K562 (cell line): ENCODE results near the gene PRKAR1B. TPM values are rescaled to one million over a fixed set of nuclear protein-coding genes. Genes with fewer than 3 reads are reported as not detected.

ENCODE experiments used
- BRD9 ChIP-seq: fragments of 450-650 bp; IDR thresholded peaks from 2 replicates; pipeline ENCODE4 v1.6.1; 2018; ENCODE audit warnings: low read depth; ENCODE audit not compliant: partially characterized antibody
- CCAR2 ChIP-seq: fragments of 200-400 bp; formaldehyde crosslinking; IDR thresholded peaks from 2 replicates; pipeline ENCODE4 v1.6.1; 2017; ENCODE audit warnings: mild to moderate bottlenecking, low read depth, low read length
- CHD1 ChIP-seq: fragments of 200-600 bp; sonication (generic); IDR thresholded peaks from one replicate; pipeline ENCODE4 v1.6.1; 2012; ENCODE audit warnings: mild to moderate bottlenecking, moderate library complexity, low read length, inconsistent platforms
- DEAF1 ChIP-seq: fragments of 450-650 bp; formaldehyde crosslinking; IDR thresholded peaks from 2 replicates; pipeline ENCODE4 v1.4.0; 2020; ENCODE audit warnings: mild to moderate bottlenecking, moderate library complexity
- EHMT2 ChIP-seq: fragments of 450-650 bp; IDR thresholded peaks from 2 replicates; pipeline ENCODE4 v1.6.1; 2018; ENCODE audit warnings: antibody characterized with exemption
- FOXA1 ChIP-seq: fragments of 450-650 bp; IDR thresholded peaks from 2 replicates; pipeline ENCODE4 v1.6.1; 2016; ENCODE audit warnings: mild to moderate bottlenecking, borderline replicate concordance
- FOXJ3 ChIP-seq: sonication (generic); formaldehyde crosslinking; IDR thresholded peaks from 2 replicates; pipeline ENCODE4 v1.4.0; 2020; ENCODE audit warnings: mild to moderate bottlenecking, missing genetic modification reagents
- GTF2E2 ChIP-seq: fragments of 200-800 bp; sonication (Bioruptor generic); IDR thresholded peaks from 2 replicates; pipeline ENCODE4 v1.6.1; 2016; ENCODE audit warnings: missing genetic modification characterization, missing compliant biosample characterization
- KLF1 ChIP-seq: fragments of 450-650 bp; IDR thresholded peaks from 2 replicates; pipeline ENCODE4 v1.6.1; 2016; ENCODE audit warnings: missing genetic modification characterization, missing compliant biosample characterization
- LEF1 ChIP-seq: fragments of 450-650 bp; IDR thresholded peaks from 2 replicates; pipeline ENCODE4 v1.6.1; 2016; ENCODE audit warnings: mild to moderate bottlenecking
- MAFK ChIP-seq: IDR thresholded peaks from 2 replicates; pipeline ENCODE4 v1.6.1; 2011; ENCODE audit warnings: low read length, improper control_type of control experiment
- MCM5 ChIP-seq: fragments of 450-650 bp; IDR thresholded peaks from 2 replicates; pipeline ENCODE4 v1.6.1; 2016; ENCODE audit warnings: low read depth
- MEF2A ChIP-seq: IDR thresholded peaks from 2 replicates; pipeline ENCODE4 v1.6.1; 2011; ENCODE audit warnings: low read depth, mild to moderate bottlenecking, low read length, moderate library complexity; ENCODE audit not compliant: control insufficient read depth
- NCOA2 ChIP-seq, 2 experiments: fragments of 450-650 bp; IDR thresholded peaks; 2 replicates each; pipeline ENCODE4 v1.6.1; 2018; ENCODE audit warnings: mild to moderate bottlenecking in 2 of 2, moderate library complexity in 1 of 2; ENCODE audit not compliant: partially characterized antibody in 2 of 2
- NFE2L1 ChIP-seq: fragments of 450-650 bp; IDR thresholded peaks from 2 replicates; pipeline ENCODE4 v1.6.1; 2016; ENCODE audit warnings: missing genetic modification characterization, low read depth, mild to moderate bottlenecking, missing compliant biosample characterization, moderate library complexity, borderline replicate concordance
- NR4A1 ChIP-seq, 2 experiments: fragments of 250-450 bp in 1 of 2; fragments of 450-650 bp in 1 of 2; sonication (Bioruptor Pico) in 1 of 2; IDR thresholded peaks; 2 replicates each; pipeline versions ENCODE4 v1.4.0 to v1.6.1; 2016 to 2020; ENCODE audit warnings: mild to moderate bottlenecking in 2 of 2, missing compliant biosample characterization in 1 of 2, missing genetic modification characterization in 1 of 2, moderate library complexity in 1 of 2
- PPARD ChIP-seq: fragments of 250-450 bp; sonication (Bioruptor Pico); IDR thresholded peaks from 2 replicates; pipeline ENCODE4 v1.8.0; 2022; ENCODE audit warnings: inconsistent platforms, mild to moderate bottlenecking, moderate library complexity
- RFX1 ChIP-seq: fragments of 450-650 bp; IDR thresholded peaks from 2 replicates; pipeline ENCODE4 v1.6.1; 2016; ENCODE audit warnings: mild to moderate bottlenecking, moderate library complexity
- SRF ChIP-seq, 2 experiments: fragments of 250-450, 450-650 bp in 1 of 2; sonication (Bioruptor Pico) in 1 of 2; sonication (generic) in 1 of 2; formaldehyde crosslinking; IDR thresholded peaks; 2 replicates each; pipeline versions ENCODE4 v1.5.0 to v1.5.1; 2020 to 2022; ENCODE audit warnings: mild to moderate bottlenecking in 1 of 2, missing genetic modification reagents in 1 of 2
- SRSF3 ChIP-seq: fragments of 200-400 bp; formaldehyde crosslinking; IDR thresholded peaks from 2 replicates; pipeline ENCODE4 v1.6.1; 2016; ENCODE audit warnings: mild to moderate bottlenecking, low read length, moderate library complexity; ENCODE audit not compliant: insufficient read depth
- TEAD4 ChIP-seq, 2 experiments: sonication (generic) in 1 of 2; formaldehyde crosslinking in 1 of 2; IDR thresholded peaks; 2 replicates each; pipeline versions ENCODE4 v1.6.1 to v1.8.0; 2012 to 2022; ENCODE audit warnings: borderline replicate concordance in 1 of 2, inconsistent platforms in 1 of 2, low read length in 1 of 2, mild to moderate bottlenecking in 1 of 2, missing genetic modification reagents in 1 of 2
- ZBTB17 ChIP-seq: fragments of 450-650 bp; formaldehyde crosslinking; IDR thresholded peaks from 2 replicates; pipeline ENCODE4 v1.4.0; 2020; ENCODE audit warnings: mild to moderate bottlenecking
- ZNF121 ChIP-seq: sonication (generic); formaldehyde crosslinking; conservative IDR thresholded peaks from 2 replicates; pipeline ENCODE4 v1.8.0; 2022; ENCODE audit warnings: missing genetic modification reagents
- ZNF766 ChIP-seq: fragments of 200-800 bp; sonication (Bioruptor generic); conservative IDR thresholded peaks from 2 replicates; pipeline ENCODE4 v1.6.1; 2016; ENCODE audit warnings: missing genetic modification characterization, missing compliant biosample characterization
- polyA plus RNA-seq, 8 experiments: library from polyadenylated mRNA; depleted of rRNA in 4 of 8; stranded (reverse) in 5 of 8; unstranded in 3 of 8; fragments of >200 nt; fragmentation: Nextera tagmentation in 2 of 8; fragmentation: Illumina TruSeq in 1 of 8; extraction: Ambion mirVana in 2 of 8; extraction: Trizol in 1 of 8; gene quantifications; 2 replicates each; pipeline versions ENCODE4 v1.2.1 to v1.2.3, GENCODE V29; 2011 to 2014; ENCODE audit warnings: inconsistent platforms in 1 of 8, missing spikeins in 1 of 8
- total RNA-seq, 7 experiments: library from RNA; depleted of rRNA in 6 of 7; stranded (reverse); fragments of >200 nt in 6 of 7; fragmentation: Illumina TruSeq in 2 of 7; extraction: Trizol in 2 of 7; gene quantifications; 2 replicates each; pipeline versions ENCODE4 v1.2.1 to v1.2.3, GENCODE V29; 2011 to 2021; ENCODE audit warnings: low replicate concordance in 1 of 7
- TF ChIP-seq, protein P1 (sequence below): fragments of 250-450 bp; sonication (Bioruptor Pico); IDR thresholded peaks from 2 replicates; pipeline ENCODE4 v1.8.0; 2022; ENCODE audit warnings: moderate library complexity, mild to moderate bottlenecking, inconsistent platforms
- TF ChIP-seq, protein P2 (sequence below): IDR thresholded peaks from 2 replicates; pipeline ENCODE4 v1.6.1; 2012; ENCODE audit warnings: low read depth, low read length, improper control_type of control experiment, borderline replicate concordance

PRKAR1B gene
- total and polyA plus RNA-seq, 9 of the 15 experiments (the other 6 are each of a cell fraction or from before 2014, with no cell fraction given): 0.99 to 30.5 (median 12.7) TPM

GRCh38 chr7:602341-603141 lies 124.5 kb downstream of the PRKAR1B start (continued):
- TF ChIP-seq MEF2A (no peak), DEAF1 (no peak), FOXJ3 (no peak), MAFK (no peak), NR4A1 (CRISPR knock-in tag; IDR thresholded peaks at IDR 0.05) (no peak), NR4A1 (tag; IDR thresholded peaks at IDR 0.05) (peak; percentile 89), ZBTB17 (CRISPR knock-in tag) (peak; percentile 70), GTF2E2 (tag) (no peak), BRD9 (no peak), CCAR2 (no peak), ZNF121 (CRISPR knock-in tag) (no peak), RFX1 (no peak), PPARD (CRISPR knock-in tag) (no peak), CHD1 (no peak), ZNF766 (CRISPR knock-in tag) (peak; percentile 76; the same call in 1 of the 2 replicates), KLF1 (tag) (0 out of 2 replicates have a peak, but pooled peaks have one; percentile 15), NFE2L1 (tag) (no peak), TEAD4 (IDR thresholded peaks at IDR 0.05; ENCODE audit: low read length) (no peak), TEAD4 (CRISPR knock-in tag; IDR thresholded peaks at IDR 0.05; ENCODE audit: borderline replicate concordance) (no peak), EHMT2 (no peak), NCOA2 (IDR thresholded peaks at IDR 0.05; ENCODE audit: partially characterized antibody in 2 of 2) (no peak), LEF1 (no peak), FOXA1 (no peak), SRF (CRISPR knock-in tag; IDR thresholded peaks at IDR 0.05) (no peak), MCM5 (no peak), SRSF3 (no peak)
- TF ChIP-seq, protein P1, sequence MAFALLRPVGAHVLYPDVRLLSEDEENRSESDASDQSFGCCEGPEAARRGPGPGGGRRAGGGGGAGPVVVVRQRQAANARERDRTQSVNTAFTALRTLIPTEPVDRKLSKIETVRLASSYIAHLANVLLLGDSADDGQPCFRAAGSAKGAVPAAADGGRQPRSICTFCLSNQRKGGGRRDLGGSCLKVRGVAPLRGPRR (CRISPR knock-in tag): no peak
- TF ChIP-seq, protein P2, sequence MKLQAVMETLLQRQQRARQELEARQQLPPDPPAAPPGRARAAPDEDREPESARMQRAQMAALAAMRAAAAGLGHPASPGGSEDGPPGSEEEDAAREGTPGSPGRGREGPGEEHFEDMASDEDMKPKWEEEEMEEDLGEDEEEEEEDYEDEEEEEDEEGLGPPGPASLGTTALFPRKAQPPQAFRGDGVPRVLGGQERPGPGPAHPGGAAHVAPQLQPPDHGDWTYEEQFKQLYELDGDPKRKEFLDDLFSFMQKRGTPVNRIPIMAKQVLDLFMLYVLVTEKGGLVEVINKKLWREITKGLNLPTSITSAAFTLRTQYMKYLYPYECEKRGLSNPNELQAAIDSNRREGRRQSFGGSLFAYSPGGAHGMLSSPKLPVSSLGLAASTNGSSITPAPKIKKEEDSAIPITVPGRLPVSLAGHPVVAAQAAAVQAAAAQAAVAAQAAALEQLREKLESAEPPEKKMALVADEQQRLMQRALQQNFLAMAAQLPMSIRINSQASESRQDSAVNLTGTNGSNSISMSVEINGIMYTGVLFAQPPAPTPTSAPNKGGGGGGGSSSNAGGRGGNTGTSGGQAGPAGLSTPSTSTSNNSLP: no peak
